ENCODE results near the gene ZCCHC10. TPM values are rescaled to one million over a fixed set of nuclear protein-coding genes. Genes with fewer than 3 reads are reported as not detected.
"Not testable (repeated sequence)": the region's sequence is repeated elsewhere in the genome, so short reads cannot be mapped to it uniquely, and the experiment has no call there.

The ZCCHC10 gene
- total and polyA plus RNA-seq, 9 of the 15 experiments (the other 6 are each of a cell fraction or from before 2014, with no cell fraction given): 11.9 to 146 (median 51.8) TPM

- in situ Hi-C loops (cut with MboI): no loop called here
- no peak overlapping the region for H3K9ac ChIP-seq (ENCODE audit: insufficient read depth in 1 of 2, low read depth in 2 of 2, low read length in 2 of 2)
- no peaks in the 10 kb centered on the region for H3K9me3 ChIP-seq (replicated peaks; ENCODE audit: control insufficient read depth, insufficient read depth, low read depth, low read length)
- WGBS (ENCODE audit: insufficient coverage, low coverage, missing lambda C conversion rate): 84% methylated on average over 9 of the region's 19 CpGs
- peaks cover 10 to 21% of the 10 kb centered on the region in 2 experiments; a peak in 4 of 5 replicates for H3K4me1 ChIP-seq (replicated peaks in 1 of 2; ENCODE audit: control insufficient read depth in 2 of 2, insufficient read depth in 2 of 2, low read length in 2 of 2)
- DNase-seq (ENCODE audit: extremely low read depth in 1 of 4, low spot score in 3 of 4): no peak
- FAIRE-seq: no peak
- no peaks in the 10 kb centered on the region for H3K9me1 ChIP-seq (ENCODE audit: control insufficient read depth, insufficient read depth, low read length)
- ATAC-seq: no peak
- intact Hi-C loops (cut with micrococcal nuclease): no loop called here
- no peak overlapping the region for H3K4me2 ChIP-seq (ENCODE audit: insufficient read depth, low read length)
- H2AFZ ChIP-seq (ENCODE audit: low read depth, low read length): no peak overlapping the region
- ChIA-PET POLR2A (interaction anchor here (1.2 to 2.2 kb wide), 3 partner anchors 13 to 16 kb away, joined by 4 to 7 read pairs (median 4); no protein-coding TSS in a partner anchor), CTCF (ENCODE audit: low intra/inter-chr PET ratio) (no interaction called here)
- TF ChIP-seq JUND (IDR thresholded peaks at IDR 0.05; ENCODE audit: borderline replicate concordance, low read depth, low read length) (no peak), JUND (tag; IDR thresholded peaks at IDR 0.05; ENCODE audit: borderline replicate concordance, low read depth, low read length) (no peak), POLR2G (IDR thresholded peaks at IDR 0.05; ENCODE audit: low read depth, low read length) (0 out of 2 replicates have a peak, but pooled peaks have one; percentile 26), NONO (IDR thresholded peaks at IDR 0.05; ENCODE audit: low read depth in 2 of 2, low read length in 1 of 2) (no peak), THRB (CRISPR knock-in tag; conservative IDR thresholded peaks at IDR 0.05) (no peak), MXD1 (CRISPR knock-in tag; IDR thresholded peaks at IDR 0.05; ENCODE audit: borderline replicate concordance, poor library complexity, severe bottlenecking) (no peak)
- H3K4me3 ChIP-seq: no peak overlapping the region
- H3K79me2 ChIP-seq (ENCODE audit: control insufficient read depth, insufficient read depth, low read length): peaks cover 28% of the 10 kb centered on the region
- H3K27ac ChIP-seq (ENCODE audit: extremely low read depth, low read depth, low read length): no peak overlapping the region
- no TSS peak for BruUV-seq (replicated peaks)
- H4K20me1 ChIP-seq (replicated peaks; ENCODE audit: control insufficient read depth, insufficient read depth, low read length): no peaks in the 10 kb centered on the region
- no peaks in the 10 kb centered on the region for H3K36me3 ChIP-seq (ENCODE audit: control insufficient read depth, insufficient read depth, low read length)
- H3K27me3 ChIP-seq (ENCODE audit: control insufficient read depth in 2 of 2, insufficient read depth in 2 of 2, low read length in 2 of 2): no peaks in the 10 kb centered on the region
Measured at GRCh38 chr5:133047404-133047803, 21.1 kb upstream of the ZCCHC10 start.

GRCh38 chr5:133046560-133046959 is 20.2 kb upstream of the ZCCHC10 start:
- DNase-seq (ENCODE audit: extremely low read depth in 1 of 4, low spot score in 3 of 4); CTCF ChIA-PET (ENCODE audit: low intra/inter-chr PET ratio); H3K9ac ChIP-seq (ENCODE audit: insufficient read depth in 1 of 2, low read depth in 2 of 2, low read length in 2 of 2); H3K36me3 ChIP-seq (ENCODE audit: control insufficient read depth, insufficient read depth, low read length); H2AFZ ChIP-seq (ENCODE audit: low read depth, low read length); intact Hi-C loops (cut with micrococcal nuclease); H3K9me1 ChIP-seq (ENCODE audit: control insufficient read depth, insufficient read depth, low read length); BruUV-seq (replicated peaks); in situ Hi-C loops (cut with MboI); H4K20me1 ChIP-seq (replicated peaks; ENCODE audit: control insufficient read depth, insufficient read depth, low read length); H3K27me3 ChIP-seq (ENCODE audit: control insufficient read depth in 2 of 2, insufficient read depth in 2 of 2, low read length in 2 of 2); H3K4me2 ChIP-seq (ENCODE audit: insufficient read depth, low read length); H3K27ac ChIP-seq (ENCODE audit: extremely low read depth, low read depth, low read length); H3K9me3 ChIP-seq (replicated peaks; ENCODE audit: control insufficient read depth, insufficient read depth, low read depth, low read length); FAIRE-seq; H3K4me3 ChIP-seq; ATAC-seq: not testable (repeated sequence)
- peaks cover 21% of the 10 kb centered on the region for H3K79me2 ChIP-seq (ENCODE audit: control insufficient read depth, insufficient read depth, low read length)
- peaks cover 4 to 21% of the 10 kb centered on the region in 2 experiments; a peak in 4 of 5 replicates for H3K4me1 ChIP-seq (replicated peaks in 1 of 2; ENCODE audit: control insufficient read depth in 2 of 2, insufficient read depth in 2 of 2, low read length in 2 of 2)
- WGBS (ENCODE audit: insufficient coverage, low coverage, missing lambda C conversion rate): 85% methylated on average over 5 of the region's 8 CpGs
- POLR2A ChIA-PET: interaction anchor here (2.2 kb wide), 1 partner anchor 15 kb away, joined by 7 read pairs; no protein-coding TSS in a partner anchor
